Neural cell (in vitro differentiated cells): ENCODE data around the gene PLAC9. TPM values are rescaled to one million over a fixed set of nuclear protein-coding genes. Genes with fewer than 3 reads are reported as not detected.

Experiments
- H2AFZ ChIP-seq: fragments of 200-600, 300-800 bp; sonication (generic), shearing (Covaris generic); 2 replicates; pipeline ENCODE4 v1.6.0; 2014; ENCODE audit warnings: low read depth, mild to moderate bottlenecking, antibody characterized with exemption, low read length, moderate library complexity
- H3F3A ChIP-seq: fragments of 200-600 bp; shearing (Covaris generic); 2 replicates; pipeline ENCODE4 v1.6.1; 2016; ENCODE audit warnings: mild to moderate bottlenecking, moderate library complexity, mixed read lengths, antibody characterized with exemption, low read length; ENCODE audit not compliant: insufficient read depth, poor library complexity, severe bottlenecking
- H3K27ac ChIP-seq: fragments of 200-600, 300-800 bp; sonication (generic), shearing (Covaris generic); 2 replicates; pipeline ENCODE4 v1.5.1; 2014; ENCODE audit warnings: mild to moderate bottlenecking, low read length, moderate library complexity
- H3K27me3 ChIP-seq: fragments of 300-800, 200-600 bp; sonication (generic), shearing (Covaris generic); 2 replicates; pipeline ENCODE4 v1.6.0; 2014; ENCODE audit warnings: mild to moderate bottlenecking, low read depth, low read length, moderate library complexity; ENCODE audit not compliant: insufficient read depth
- H3K36me3 ChIP-seq: fragments of 300-800, 200-600 bp; sonication (generic), shearing (Covaris generic); 2 replicates; pipeline ENCODE4 v1.5.1; 2014; ENCODE audit warnings: mild to moderate bottlenecking, antibody characterized with exemption, low read length, moderate library complexity; ENCODE audit not compliant: insufficient read depth
- H3K4me2 ChIP-seq: fragments of 300-800, 200-600 bp; sonication (generic), shearing (Covaris generic); 2 replicates; pipeline ENCODE4 v1.6.0; 2014; ENCODE audit warnings: mild to moderate bottlenecking, low read length
- H3K4me3 ChIP-seq: fragments of 300-800, 200-600 bp; sonication (generic), shearing (Covaris generic); 2 replicates; pipeline ENCODE4 v1.5.1; 2014; ENCODE audit warnings: mild to moderate bottlenecking, low read length, moderate library complexity
- H3K79me2 ChIP-seq: fragments of 200-600 bp; shearing (Covaris generic); replicated peaks from 2 replicates; pipeline ENCODE4 v1.6.0; 2014; ENCODE audit warnings: mild to moderate bottlenecking, low read length, moderate library complexity; ENCODE audit not compliant: insufficient read depth
- H3K9ac ChIP-seq: fragments of 300-800, 200-600 bp; sonication (generic), shearing (Covaris generic); 2 replicates; pipeline ENCODE4 v1.6.1; 2016; ENCODE audit warnings: mild to moderate bottlenecking, low read length, mixed read lengths
- H3K9me2 ChIP-seq: fragments of 200-600 bp; shearing (Covaris generic); 2 replicates; pipeline ENCODE4 v1.6.1; 2016; ENCODE audit warnings: mild to moderate bottlenecking, low read length, mixed read lengths; ENCODE audit not compliant: insufficient read depth
- H3K9me3 ChIP-seq: fragments of 200-600, 300-800 bp; sonication (generic), shearing (Covaris generic); 2 replicates; pipeline ENCODE4 v1.6.1; 2016; ENCODE audit warnings: mild to moderate bottlenecking, mixed run types, low read length, moderate library complexity, mixed read lengths
- H4K20me1 ChIP-seq: fragments of 200-600 bp; shearing (Covaris generic); 2 replicates; pipeline ENCODE4 v1.6.1; 2016; ENCODE audit warnings: mild to moderate bottlenecking, mixed run types; ENCODE audit not compliant: insufficient read depth
- EP300 ChIP-seq: fragments of 450-650 bp; conservative IDR thresholded peaks from 2 replicates; pipeline ENCODE4 v1.6.1; 2014; ENCODE audit warnings: antibody characterized with exemption, mild to moderate bottlenecking, moderate library complexity; ENCODE audit not compliant: poor library complexity, severe bottlenecking
- EZH2 ChIP-seq: fragments of 200-600, 300-800 bp; shearing (Covaris generic), sonication (generic); IDR thresholded peaks from 2 replicates; pipeline ENCODE4 v1.6.1; 2014; ENCODE audit warnings: antibody characterized with exemption, low read length, borderline replicate concordance, mild to moderate bottlenecking; ENCODE audit not compliant: insufficient read depth, poor library complexity, severe bottlenecking
- MXI1 ChIP-seq: fragments of 450-650 bp; conservative IDR thresholded peaks from 2 replicates; pipeline ENCODE4 v1.6.1; 2014; ENCODE audit warnings: antibody characterized with exemption, mild to moderate bottlenecking; ENCODE audit not compliant: poor library complexity, severe bottlenecking
- POLR2AphosphoS5 ChIP-seq: IDR thresholded peaks from 2 replicates; pipeline ENCODE4 v1.6.1; 2012
- RAD21 ChIP-seq: fragments of 450-650 bp; conservative IDR thresholded peaks from 2 replicates; pipeline ENCODE4 v1.6.1; 2014; ENCODE audit warnings: antibody characterized with exemption, mild to moderate bottlenecking, moderate library complexity
- REST ChIP-seq: IDR thresholded peaks from 2 replicates; pipeline ENCODE4 v1.6.1; 2012; ENCODE audit warnings: borderline replicate concordance
- SMC3 ChIP-seq: fragments of 450-650 bp; conservative IDR thresholded peaks from 2 replicates; pipeline ENCODE4 v1.6.1; 2014; ENCODE audit warnings: antibody characterized with exemption, mild to moderate bottlenecking, moderate library complexity; ENCODE audit not compliant: poor library complexity
- TAF1 ChIP-seq: IDR thresholded peaks from 2 replicates; pipeline ENCODE4 v1.6.1; 2012; ENCODE audit warnings: low read depth
- polyA plus RNA-seq: library from polyadenylated mRNA; depleted of rRNA; stranded (reverse); fragments of >200 nt; gene quantifications from 2 replicates; pipeline ENCODE4 v1.2.3, GENCODE V29; 2014
- TF ChIP-seq, protein P1 (sequence below): fragments of 450-650 bp; IDR thresholded peaks from 2 replicates; pipeline ENCODE4 v1.5.1; 2014; ENCODE audit warnings: antibody characterized with exemption, mild to moderate bottlenecking, moderate library complexity; ENCODE audit not compliant: poor library complexity, severe bottlenecking

Gene PLAC9
- polyA plus RNA-seq, 1 donor from 2014 or later, result not detected

- Histone ChIP-seq H3K79me2 (no peaks in the 10 kb centered on the region), H2AFZ (no peak overlapping the region), H3K9me3 (no peaks in the 10 kb centered on the region), H4K20me1 (no peaks in the 10 kb centered on the region), H3K36me3 (no peaks in the 10 kb centered on the region), H3K9ac (no peak overlapping the region), H3K4me3 (no peak overlapping the region), H3K9me2 (no peaks in the 10 kb centered on the region), H3K27ac (no peak overlapping the region), H3K27me3 (no peaks in the 10 kb centered on the region), H3F3A (no peaks in the 10 kb centered on the region), H3K4me2 (no peak overlapping the region)
- no peak for TF ChIP-seq RAD21
- no peak for TF ChIP-seq REST
Observed at GRCh38 chr10:80100116-80100515, 32.4 kb upstream of the PLAC9 start.

DNA sequence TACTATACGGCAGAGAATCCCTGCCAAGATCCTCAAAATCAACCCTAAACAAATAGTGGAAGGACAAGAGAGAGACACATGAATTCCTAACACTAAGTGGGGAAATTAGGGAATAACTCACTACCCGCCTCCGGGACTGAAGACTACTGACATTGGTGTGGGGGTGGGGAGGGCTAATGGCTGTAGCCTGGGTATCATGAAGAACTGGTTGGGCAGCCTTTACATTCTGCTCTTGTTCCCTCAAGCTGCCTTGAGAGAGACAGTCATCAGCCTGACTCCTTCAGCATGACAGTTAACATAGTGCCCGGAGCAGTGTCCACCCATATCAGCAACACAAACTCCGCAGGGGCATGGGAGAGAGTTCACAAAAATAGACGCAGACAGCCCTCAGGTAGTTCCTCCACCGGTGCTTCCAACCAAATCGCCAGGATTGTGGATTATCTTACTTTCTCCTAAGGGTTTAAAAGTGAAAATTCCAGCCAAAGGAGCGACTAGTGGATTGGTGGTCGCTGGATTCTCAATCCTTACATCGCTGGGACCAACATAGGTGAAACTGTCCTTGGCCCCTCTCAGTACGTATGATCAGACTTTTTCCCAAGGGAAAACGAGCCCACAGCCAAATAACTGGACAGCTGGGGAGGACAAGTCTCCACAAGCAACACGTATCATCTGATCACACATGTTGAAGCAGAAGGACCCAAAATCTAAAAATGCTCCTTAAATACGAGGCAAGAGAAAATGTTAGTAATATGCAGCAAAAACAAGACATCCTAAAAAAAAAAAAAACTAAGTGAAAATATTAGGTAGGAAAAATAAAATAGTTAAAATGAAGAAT, 31.5 kb upstream of the PLAC9 start:
- no peak overlapping the region for H3K4me2 ChIP-seq

More for the DNA sequence above, 31.5 kb upstream of the PLAC9 start:
- Histone ChIP-seq H3K9ac (no peak overlapping the region), H3K36me3 (no peaks in the 10 kb centered on the region), H3F3A (no peaks in the 10 kb centered on the region), H3K79me2 (no peaks in the 10 kb centered on the region), H4K20me1 (no peaks in the 10 kb centered on the region), H3K9me2 (no peaks in the 10 kb centered on the region), H2AFZ (no peak overlapping the region), H3K27me3 (no peaks in the 10 kb centered on the region), H3K9me3 (no peaks in the 10 kb centered on the region), H3K4me3 (no peak overlapping the region), H3K27ac (no peak overlapping the region)
- TF ChIP-seq, protein P1, sequence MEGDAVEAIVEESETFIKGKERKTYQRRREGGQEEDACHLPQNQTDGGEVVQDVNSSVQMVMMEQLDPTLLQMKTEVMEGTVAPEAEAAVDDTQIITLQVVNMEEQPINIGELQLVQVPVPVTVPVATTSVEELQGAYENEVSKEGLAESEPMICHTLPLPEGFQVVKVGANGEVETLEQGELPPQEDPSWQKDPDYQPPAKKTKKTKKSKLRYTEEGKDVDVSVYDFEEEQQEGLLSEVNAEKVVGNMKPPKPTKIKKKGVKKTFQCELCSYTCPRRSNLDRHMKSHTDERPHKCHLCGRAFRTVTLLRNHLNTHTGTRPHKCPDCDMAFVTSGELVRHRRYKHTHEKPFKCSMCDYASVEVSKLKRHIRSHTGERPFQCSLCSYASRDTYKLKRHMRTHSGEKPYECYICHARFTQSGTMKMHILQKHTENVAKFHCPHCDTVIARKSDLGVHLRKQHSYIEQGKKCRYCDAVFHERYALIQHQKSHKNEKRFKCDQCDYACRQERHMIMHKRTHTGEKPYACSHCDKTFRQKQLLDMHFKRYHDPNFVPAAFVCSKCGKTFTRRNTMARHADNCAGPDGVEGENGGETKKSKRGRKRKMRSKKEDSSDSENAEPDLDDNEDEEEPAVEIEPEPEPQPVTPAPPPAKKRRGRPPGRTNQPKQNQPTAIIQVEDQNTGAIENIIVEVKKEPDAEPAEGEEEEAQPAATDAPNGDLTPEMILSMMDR, result no peak
- TF ChIP-seq TAF1, result no peak
- no peak for TF ChIP-seq EZH2
- TF ChIP-seq EP300, result no peak
- TF ChIP-seq POLR2AphosphoS5, result no peak
- TF ChIP-seq RAD21, result no peak
- TF ChIP-seq REST, result no peak
- no peak for TF ChIP-seq MXI1
- TF ChIP-seq SMC3, result no peak
